GM19372 (cell line): ENCODE measurements around the gene POLA2.
"Not testable (repeated sequence)": the region's sequence is repeated elsewhere in the genome, so short reads cannot be mapped to it uniquely, and the experiment has no call there.

Source experiments
- ATAC-seq: cut with Tn5 transposase; IDR thresholded peaks from one replicate; pipeline ENCODE4 v1.9.1; 2021; ENCODE audit warnings: mild to moderate bottlenecking, low read depth, moderate library complexity; ENCODE audit not compliant: unreplicated experiment

POLA2 gene

GRCh38 chr11:65325435-65325834 is 63.7 kb downstream of the POLA2 start:
- ATAC-seq, result no peak

DNA sequence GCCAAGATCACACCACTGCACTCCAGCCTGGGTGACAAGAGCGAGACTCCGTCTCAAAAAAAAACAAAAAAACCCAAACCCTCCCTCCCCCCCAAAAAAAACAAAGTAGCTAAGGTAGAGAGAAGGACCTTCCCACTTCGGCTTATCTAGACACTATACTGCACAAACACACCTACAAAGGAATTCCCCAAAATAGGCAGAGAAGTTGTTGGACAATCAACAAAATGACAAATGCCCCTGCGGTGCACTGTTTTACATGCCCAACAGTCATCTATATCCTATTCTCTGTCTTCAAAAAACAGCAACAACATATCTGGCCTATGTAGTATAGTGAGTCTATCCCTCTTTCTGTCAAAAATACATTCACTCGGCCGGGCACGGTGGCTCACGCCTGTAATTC is 65.3 kb downstream of the POLA2 start:
- no peak for ATAC-seq

DNA sequence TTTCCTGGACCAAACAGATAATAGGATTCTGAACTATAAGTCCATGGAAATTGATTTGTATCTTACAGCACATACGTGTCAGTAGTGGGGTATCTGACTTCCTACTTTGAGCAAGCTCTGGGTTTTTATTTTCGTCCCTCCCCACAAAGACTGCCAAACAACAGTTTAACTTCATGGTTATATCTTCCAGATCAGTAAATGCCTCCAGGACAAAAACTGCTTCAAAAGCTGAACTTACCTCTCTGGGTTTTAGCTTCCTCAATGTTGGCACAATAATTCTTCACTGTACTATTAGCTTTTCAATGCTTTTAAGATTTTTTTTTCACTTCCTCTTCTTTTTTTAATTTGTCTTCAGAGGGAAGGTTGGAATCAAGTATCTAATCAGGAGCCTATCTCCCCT is 67.7 kb downstream of the POLA2 start:
- ATAC-seq, result no peak

GRCh38 chr11:65329944-65330403 is 68.2 kb downstream of the POLA2 start:
- no peak for ATAC-seq

GRCh38 chr11:65330544-65330943 is 68.8 kb downstream of the POLA2 start:
- no peak for ATAC-seq

DNA sequence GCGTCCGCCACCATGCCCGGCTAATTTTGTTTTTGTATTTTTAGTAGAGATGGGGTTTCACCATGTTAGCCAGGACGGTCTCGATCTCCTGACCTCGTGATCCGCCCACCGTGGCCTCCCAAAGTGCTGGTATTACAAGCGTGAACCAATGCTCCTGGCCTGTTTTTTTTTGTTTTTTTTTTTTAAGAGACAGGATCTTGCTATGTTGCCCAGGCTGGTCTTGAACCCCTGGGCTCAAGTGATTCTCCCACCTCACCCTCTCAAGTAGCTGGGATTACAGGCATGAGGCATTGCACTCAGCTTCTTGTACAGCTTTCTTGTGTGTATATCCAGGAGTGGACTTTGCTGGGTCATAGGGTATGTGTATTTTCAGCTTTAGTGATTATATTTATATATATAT is 70.8 kb downstream of the POLA2 start:
- ATAC-seq, result not testable (repeated sequence)

GRCh38 chr11:65334696-65335295 is 73.0 kb downstream of the POLA2 start:
- ATAC-seq, result no peak

GRCh38 chr11:65338676-65339075 is 76.9 kb downstream of the POLA2 start:
- ATAC-seq, result no peak

GRCh38 chr11:65340226-65340625 is 78.5 kb downstream of the POLA2 start:
- ATAC-seq, result no peak

- no peak for ATAC-seq
Measured at GRCh38 chr11:65341856-65342255, 80.1 kb downstream of the POLA2 start.
